AG09319 (cell line): ENCODE results near the gene ECSIT.

ENCODE experiments used
- DNase-seq: peaks from one replicate; pipeline ENCODE4 v3.0.0-alpha.2; 2010; ENCODE audit warnings: low read depth; ENCODE audit errors: extremely low read depth
- CTCF ChIP-seq: IDR thresholded peaks from 2 replicates; pipeline ENCODE4 v1.5.1; 2011; ENCODE audit warnings: low read depth, mild to moderate bottlenecking, inconsistent platforms, low read length, moderate library complexity

Gene ECSIT

GRCh38 chr19:11552666-11553372 lies 23.9 kb upstream of the ECSIT start:
- DNase-seq = no peak
- TF ChIP-seq CTCF = no peak

- no peak for DNase-seq
- TF ChIP-seq CTCF = peak; percentile 24
Observed at GRCh38 chr19:11551603-11552235, 22.8 kb upstream of the ECSIT start.

GRCh38 chr19:11550265-11550664 lies 21.3 kb upstream of the ECSIT start:
- no peak for TF ChIP-seq CTCF

GRCh38 chr19:11549386-11549953 lies 20.5 kb upstream of the ECSIT start:
- TF ChIP-seq CTCF = no peak
- DNase-seq = no peak

More at GRCh38 chr19:11550265-11550664, 21.3 kb upstream of the ECSIT start:
- no peak for DNase-seq

- no peak for TF ChIP-seq CTCF
- no peak for DNase-seq
Observed at GRCh38 chr19:11547929-11548700, 19.2 kb upstream of the ECSIT start.

- no peak for TF ChIP-seq CTCF
- no peak for DNase-seq
Observed at GRCh38 chr19:11541238-11541637, 12.3 kb upstream of the ECSIT start.
